Stimulated activated CD4-positive, alpha-beta T cell treated with anti-CD3 and anti-CD28 coated beads, TNF-alpha, amount 100 ng/mL, for 4 hours (primary cell): ENCODE results near the gene PCDHGA4.
"Not testable (repeated sequence)": the region's sequence is repeated elsewhere in the genome, so short reads cannot be mapped to it uniquely, and the experiment has no call there.

Source experiments
- DNase-seq, 3 experiments: peaks; one replicate each; pipeline ENCODE4 v3.0.0-alpha.2; 2020; ENCODE audit warnings: low read depth in 3 of 3

PCDHGA4 gene

GRCh38 chr5:141354900-141355469 is at the start of gene PCDHGA4:
Gene PCDHGA4 (plus strand): TSS chr5:141355021. CDS start chr5:141355108, 87 bp downstream.
- DNase-seq, result no peak

GRCh38 chr5:141306630-141307029 is 48.2 kb upstream of the PCDHGA4 start:
- DNase-seq, result no peak

- DNase-seq, result no peak
These were observed 41.1 kb upstream of the PCDHGA4 start for GRCh38 chr5:141313711-141314110.

- DNase-seq, result not testable (repeated sequence)
These were observed 37.9 kb upstream of the PCDHGA4 start for GRCh38 chr5:141316963-141317362.

- no peak for DNase-seq
These were observed 35.6 kb upstream of the PCDHGA4 start for GRCh38 chr5:141319202-141319601.

- no peak for DNase-seq
These were observed 35.1 kb upstream of the PCDHGA4 start for GRCh38 chr5:141319699-141320098.

- peak; percentile 81 to 86 (median 84) for DNase-seq
These were observed 34.3 kb upstream of the PCDHGA4 start, which contains the start of gene TAF7 for GRCh38 chr5:141320225-141321169. Gene TAF7 (minus strand): TSS chr5:141320784. CDS start chr5:141320044, 740 bp downstream.

GRCh38 chr5:141322261-141322660 is 32.6 kb upstream of the PCDHGA4 start:
- DNase-seq, result no peak

- DNase-seq, result peak; percentile 25 to 41 (median 35)
These were observed 28.6 kb upstream of the PCDHGA4 start for GRCh38 chr5:141326088-141326854.

GRCh38 chr5:141328231-141328630 is 26.6 kb upstream of the PCDHGA4 start:
- no peak for DNase-seq

- no peak for DNase-seq
These were observed 24.3 kb upstream of the PCDHGA4 start, which contains the start of gene PCDHGA1 for GRCh38 chr5:141330299-141331080. Gene PCDHGA1 (plus strand): TSS chr5:141330514.

GRCh38 chr5:141332571-141332970 is 22.2 kb upstream of the PCDHGA4 start:
- not testable (repeated sequence) for DNase-seq

GRCh38 chr5:141338538-141339306 is 16.1 kb upstream of the PCDHGA4 start, which contains the start of gene PCDHGA2:
Gene PCDHGA2 (plus strand): TSS chr5:141338760.
- DNase-seq, result no peak

- not testable (repeated sequence) for DNase-seq
These were observed 14.0 kb upstream of the PCDHGA4 start for GRCh38 chr5:141340781-141341354.

GRCh38 chr5:141342773-141343172 is 12.0 kb upstream of the PCDHGA4 start:
- DNase-seq, result no peak

- no peak for DNase-seq
These were observed 11.4 kb upstream of the PCDHGA4 start, which contains the start of gene PCDHGA3 for GRCh38 chr5:141343242-141343952. Gene PCDHGA3 (plus strand): TSS chr5:141343829. CDS start chr5:141344034, 205 bp downstream.

- no peak for DNase-seq
These were observed 10.8 kb upstream of the PCDHGA4 start for GRCh38 chr5:141343953-141344463.

GRCh38 chr5:141345327-141345726 is 9.5 kb upstream of the PCDHGA4 start:
- no peak for DNase-seq

- DNase-seq, result not testable (repeated sequence)
These were observed 8.8 kb upstream of the PCDHGA4 start for GRCh38 chr5:141346017-141346416.
